ENCODE results near the gene TBC1D25.

Gene TBC1D25

GRCh38 chrX:48573690-48574269 is 34.3 kb downstream of the TBC1D25 start (continued):
- TF ChIP-seq ZBTB11 (tag by site-specific recombination; conservative IDR thresholded peaks at IDR 0.05; ENCODE audit: low read depth), result no peak
- TF ChIP-seq ZNF366 (tag by site-specific recombination; conservative IDR thresholded peaks at IDR 0.05), result peak; percentile 92
- TF ChIP-seq ZNF639 (tag by site-specific recombination; IDR thresholded peaks at IDR 0.05), result peak; percentile 41; the same call in 1 of the 2 replicates
- TF ChIP-seq ZFP37 (tag by site-specific recombination; IDR thresholded peaks at IDR 0.05), result peak; percentile 27; the same call in 1 of the 2 replicates
- no peak for TF ChIP-seq ZNF707 (tag by site-specific recombination; IDR thresholded peaks at IDR 0.05)
- peak; percentile 99 for TF ChIP-seq ZBTB21 (tag by site-specific recombination; IDR thresholded peaks at IDR 0.05)
- no peak for TF ChIP-seq KLF10 (tag by site-specific recombination; IDR thresholded peaks at IDR 0.05)
- no peak for TF ChIP-seq ZNF175 (tag by site-specific recombination; IDR thresholded peaks at IDR 0.05)
- peak; percentile 36 for TF ChIP-seq GLIS1 (tag by site-specific recombination; IDR thresholded peaks at IDR 0.05)
- no peak for TF ChIP-seq ZNF830 (tag by site-specific recombination; IDR thresholded peaks at IDR 0.05; ENCODE audit: low read depth)
- peak; percentile 90 for TF ChIP-seq ZNF398 (tag by site-specific recombination; IDR thresholded peaks at IDR 0.05)
- TF ChIP-seq ZFP3 (tag by site-specific recombination; IDR thresholded peaks at IDR 0.05; ENCODE audit: low read depth), result no peak

GRCh38 chrX:48574270-48575266 is 35.1 kb downstream of the TBC1D25 start, which contains the start of gene RBM3:
Gene RBM3 (plus strand): TSS chrX:48574484. CDS start chrX:48575181, 697 bp downstream.
- H3K4me1 ChIP-seq (ENCODE audit: control insufficient read depth, insufficient read depth, low read length), result peaks cover 3% of the 10 kb centered on the region; the same call in 1 of the 2 replicates
- ChIA-PET POLR2A (interaction anchor here (0.5 to 1.7 kb wide), 13 partner anchors 9 to 682 kb away, joined by 3 to 8 read pairs (median 3); partner anchors contain the start of genes GRIPAP1 and TBC1D25), CTCF (interaction anchor here (0.7 kb wide), 1 partner anchor 1213 kb away, joined by 3 read pairs; no protein-coding TSS in a partner anchor)
- peak within 1 kb of the TSS; percentile 80 for H3K4me3 ChIP-seq (ENCODE audit: low read depth, low read length)
- peaks cover 8 to 46% of the 10 kb centered on the region in 2 experiments for H3K36me3 ChIP-seq (ENCODE audit: control insufficient read depth in 2 of 2, insufficient read depth in 1 of 2, low read length in 2 of 2)
- H3K9me3 ChIP-seq (ENCODE audit: control insufficient read depth, insufficient read depth, low read depth, low read length), result no peaks in the 10 kb centered on the region
- peak within 1 kb of the TSS; percentile 92 for H3K27ac ChIP-seq (ENCODE audit: extremely low read depth, low read depth, low read length)
- TF ChIP-seq KLF7 (tag by site-specific recombination; IDR thresholded peaks at IDR 0.05; ENCODE audit: borderline replicate concordance) (peak; percentile 100), KLF1 (tag by site-specific recombination; IDR thresholded peaks at IDR 0.05) (peak; percentile 85), KLF8 (tag by site-specific recombination; IDR thresholded peaks at IDR 0.05) (peak; percentile 98), GLIS1 (tag by site-specific recombination; IDR thresholded peaks at IDR 0.05) (no peak), ZSCAN5A (tag by site-specific recombination; IDR thresholded peaks at IDR 0.05) (peak; percentile 64; the same call in 1 of the 2 replicates), KLF10 (tag by site-specific recombination; IDR thresholded peaks at IDR 0.05) (peak; percentile 95), ZNF24 (tag by site-specific recombination; IDR thresholded peaks at IDR 0.05) (no peak; the same call in 1 of the 2 replicates), SP2 (tag by site-specific recombination; IDR thresholded peaks at IDR 0.05) (peak; percentile 92), ZNF501 (tag by site-specific recombination; IDR thresholded peaks at IDR 0.05) (peak; percentile 78; the same call in 1 of the 2 replicates), ZNF362 (tag by site-specific recombination; IDR thresholded peaks at IDR 0.05) (peak; percentile 66; the same call in 1 of the 2 replicates), ZNF366 (tag by site-specific recombination; conservative IDR thresholded peaks at IDR 0.05) (peak; percentile 45; the same call in 1 of the 2 replicates), KLF16 (tag by site-specific recombination; IDR thresholded peaks at IDR 0.05) (no peak; the same call in 1 of the 2 replicates), ELK4 (IDR thresholded peaks at IDR 0.05; ENCODE audit: borderline replicate concordance, low read depth, low read length) (peak; percentile 72; the same call in 1 of the 2 replicates), ZSCAN23 (tag by site-specific recombination; IDR thresholded peaks at IDR 0.05) (0 out of 2 replicates have a peak, but pooled peaks have one; percentile 15)
